GM19463 (cell line): ENCODE data around the gene MAJIN.
"Not testable (repeated sequence)": the region's sequence is repeated elsewhere in the genome, so short reads cannot be mapped to it uniquely, and the experiment has no call there.

Source experiments
- ATAC-seq: cut with Tn5 transposase; IDR thresholded peaks from one replicate; pipeline ENCODE4 v1.9.1; 2021; ENCODE audit warnings: mild to moderate bottlenecking, moderate library complexity; ENCODE audit not compliant: unreplicated experiment

The MAJIN gene

DNA sequence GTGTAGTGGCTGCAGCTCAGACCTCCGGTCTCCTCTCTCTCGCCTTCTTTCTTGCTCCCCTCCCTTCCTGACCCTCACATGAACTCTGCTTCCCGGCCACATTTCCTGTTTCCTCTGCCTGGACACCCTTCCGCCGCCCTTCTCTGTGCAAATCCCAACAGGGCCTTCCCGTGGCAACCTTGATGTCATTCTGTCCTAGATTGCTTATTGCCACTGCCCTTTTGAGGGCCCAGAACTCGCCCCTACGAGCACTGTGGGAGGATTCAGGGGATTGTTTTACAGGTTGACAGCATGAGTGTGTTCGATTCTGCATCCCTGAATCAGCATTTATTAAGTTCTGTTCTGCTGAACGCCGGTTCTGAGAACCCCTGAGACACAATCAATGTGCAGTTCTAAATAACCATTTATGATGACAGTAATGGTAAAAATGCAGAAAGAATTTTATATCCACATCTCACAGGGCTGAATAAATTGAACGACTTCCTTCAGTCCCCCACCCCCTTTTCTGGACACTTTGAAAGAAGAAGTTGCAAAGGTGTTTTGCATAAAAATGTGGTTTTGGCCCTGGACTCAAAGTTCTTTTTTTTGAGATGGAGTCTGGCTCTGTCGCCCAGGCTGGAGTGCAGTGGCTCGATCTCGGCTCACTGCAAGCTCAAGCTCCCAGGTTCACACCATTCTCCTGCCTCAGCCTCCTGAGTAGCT is 18.5 kb upstream of the MAJIN start:
- no peak for ATAC-seq

DNA sequence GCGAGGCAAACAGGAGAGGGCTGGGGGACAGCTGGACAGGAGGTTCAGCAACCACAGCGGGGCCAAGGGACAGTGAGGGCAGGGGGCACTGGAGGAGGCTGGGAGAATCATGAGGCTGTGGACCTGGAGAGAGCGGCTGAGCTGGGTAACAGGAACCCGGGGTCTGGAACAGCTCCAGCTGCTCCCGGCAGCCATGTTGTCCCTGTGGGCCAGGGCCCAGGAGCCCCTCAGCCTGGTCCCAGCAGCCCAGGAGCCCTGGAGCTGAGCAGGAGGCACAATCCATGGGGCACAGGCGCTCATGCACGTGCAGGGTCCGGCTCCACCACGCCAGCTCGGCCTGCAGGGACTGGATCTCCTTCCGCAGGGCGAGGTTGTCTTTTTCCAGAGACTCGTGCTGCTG is 17.5 kb upstream of the MAJIN start:
- no peak for ATAC-seq

DNA sequence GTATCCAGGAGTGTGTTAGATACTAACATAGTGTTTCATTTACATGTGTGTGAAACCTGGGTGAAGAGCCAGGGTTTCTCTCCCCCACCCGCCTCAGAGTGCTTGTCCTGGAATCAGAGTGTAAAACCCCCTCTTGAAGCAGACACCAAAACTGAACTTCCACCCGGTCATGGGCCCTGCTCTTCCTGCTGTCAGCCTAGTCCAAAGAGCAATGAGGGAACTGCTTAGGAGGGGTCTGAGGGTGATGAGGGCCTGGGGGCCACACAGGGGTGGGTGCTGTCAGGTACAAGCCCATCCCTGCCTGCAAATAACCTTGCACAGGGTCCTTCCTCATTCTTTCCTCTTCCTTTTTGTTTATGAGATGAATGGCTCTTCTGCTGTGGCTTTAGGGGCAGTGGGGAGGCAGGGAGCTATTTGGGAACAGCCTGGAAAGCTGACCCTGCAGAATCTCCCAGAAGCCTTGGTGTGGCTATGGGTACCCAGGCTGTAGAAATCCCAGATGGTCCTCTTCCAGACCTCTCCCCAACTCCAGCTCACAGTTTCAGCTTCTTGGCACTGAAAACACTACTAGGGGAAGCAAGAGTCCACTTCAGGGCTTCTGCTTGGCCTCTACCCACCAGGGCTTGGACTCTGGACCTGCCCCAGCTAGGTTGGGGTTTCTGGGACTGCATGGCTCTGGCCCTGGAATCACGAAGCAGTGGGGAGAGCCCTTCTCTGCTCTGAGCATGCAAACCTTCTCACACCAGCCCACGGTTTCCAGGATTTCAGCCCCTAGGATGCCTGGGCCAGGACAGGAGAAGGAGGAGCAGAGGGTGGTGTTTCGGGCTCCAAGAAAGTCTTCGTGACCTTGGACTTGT is 16.3 kb upstream of the MAJIN start:
- ATAC-seq = no peak

DNA sequence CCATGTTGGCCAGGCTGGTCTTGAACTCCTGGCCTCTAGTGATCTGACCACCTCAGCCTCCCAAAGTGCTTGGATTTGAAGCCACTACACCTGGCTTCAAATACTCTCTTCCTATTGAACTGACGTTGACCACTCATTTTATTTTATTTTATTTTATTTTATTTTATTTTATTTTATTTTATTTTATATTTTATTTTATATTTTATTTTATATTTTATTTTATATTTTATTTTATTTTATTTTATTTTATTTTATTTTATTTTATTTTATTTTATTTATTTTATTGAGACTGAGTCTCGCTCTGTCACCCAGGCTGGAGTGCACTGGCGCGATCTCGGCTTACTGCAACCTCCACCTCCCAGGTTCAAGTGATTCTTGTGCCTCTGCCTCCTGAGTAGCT is 11.4 kb upstream of the MAJIN start:
- ATAC-seq = not testable (repeated sequence)

DNA sequence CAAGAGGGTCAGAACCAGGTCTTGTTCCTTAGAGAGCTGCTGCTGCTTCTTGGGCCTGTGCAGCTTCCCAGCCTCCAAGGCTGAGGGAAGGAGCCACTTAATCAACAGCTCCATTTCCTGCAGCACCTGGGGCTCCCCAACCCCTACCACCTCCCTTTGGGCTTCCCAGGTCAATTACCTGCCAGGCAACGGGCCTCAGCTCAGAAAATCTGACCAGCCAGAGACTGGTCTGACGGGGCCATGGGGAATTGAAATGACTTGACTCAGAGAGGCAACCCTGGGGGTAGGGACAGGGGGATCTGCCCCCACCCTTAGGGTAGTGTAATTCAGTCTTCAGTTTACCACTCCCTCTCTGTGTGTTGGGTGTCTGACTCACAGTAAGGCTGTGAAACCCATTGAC is 4.7 kb upstream of the MAJIN start:
- no peak for ATAC-seq

DNA sequence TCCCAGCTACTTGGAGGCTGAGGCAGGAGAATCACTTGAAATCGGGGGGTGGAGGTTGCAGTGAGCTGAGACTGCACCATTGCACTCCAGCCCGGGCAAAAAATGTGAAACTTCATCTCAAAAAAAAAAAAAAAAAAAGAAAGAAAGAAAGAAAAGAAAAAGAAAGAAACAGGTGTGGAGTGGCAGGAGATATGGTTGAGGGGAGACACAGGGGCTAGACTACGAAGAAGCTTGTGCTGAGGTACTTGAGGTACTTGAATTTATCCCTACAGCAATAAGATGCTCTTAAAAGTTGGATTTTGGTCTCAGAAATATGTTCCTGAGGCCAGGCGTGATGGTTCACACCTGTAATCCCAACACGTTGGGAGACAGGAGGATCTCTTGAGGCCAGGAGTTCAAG is 2.2 kb upstream of the MAJIN start:
- ATAC-seq = no peak

DNA sequence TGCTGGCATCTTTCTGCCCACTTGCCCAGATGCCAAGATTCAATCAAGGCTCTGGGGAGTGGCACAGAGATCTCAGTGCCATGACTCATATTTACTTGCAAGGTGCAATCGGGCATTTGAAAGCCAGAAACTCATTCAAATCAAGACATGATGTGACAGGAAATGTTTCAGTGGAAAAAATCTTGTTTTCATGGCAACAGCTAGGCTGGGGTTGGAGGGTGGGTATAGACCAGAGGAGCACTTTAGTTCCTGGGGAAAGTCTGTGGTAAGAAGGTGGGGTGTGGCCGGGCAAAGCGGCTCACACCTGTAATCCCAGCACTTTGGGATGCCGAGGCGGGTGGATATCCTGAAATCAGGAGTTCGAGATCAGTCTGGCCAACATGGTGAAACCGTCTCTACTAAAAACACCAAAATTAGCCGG is 1.2 kb downstream of the MAJIN start:
- ATAC-seq = no peak

DNA sequence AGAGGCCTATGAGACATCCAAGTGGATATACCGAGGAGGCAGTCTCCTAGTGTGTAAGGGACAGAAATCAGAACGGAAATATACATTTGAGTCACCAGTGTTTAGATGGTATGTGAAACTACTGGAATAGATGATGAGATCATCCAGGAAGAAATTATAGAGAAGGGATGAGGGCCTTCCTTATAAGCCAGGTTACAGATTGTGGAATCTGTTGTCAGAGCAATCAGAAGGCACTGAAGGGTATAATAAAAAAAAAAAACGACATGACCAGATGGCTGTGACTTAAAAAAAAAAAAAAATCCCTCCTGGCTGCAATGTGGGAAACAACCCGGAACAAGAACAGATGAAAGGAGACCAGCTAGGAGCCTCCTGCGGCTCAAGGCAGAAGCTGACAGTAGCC is 2.7 kb downstream of the MAJIN start:
- no peak for ATAC-seq

DNA sequence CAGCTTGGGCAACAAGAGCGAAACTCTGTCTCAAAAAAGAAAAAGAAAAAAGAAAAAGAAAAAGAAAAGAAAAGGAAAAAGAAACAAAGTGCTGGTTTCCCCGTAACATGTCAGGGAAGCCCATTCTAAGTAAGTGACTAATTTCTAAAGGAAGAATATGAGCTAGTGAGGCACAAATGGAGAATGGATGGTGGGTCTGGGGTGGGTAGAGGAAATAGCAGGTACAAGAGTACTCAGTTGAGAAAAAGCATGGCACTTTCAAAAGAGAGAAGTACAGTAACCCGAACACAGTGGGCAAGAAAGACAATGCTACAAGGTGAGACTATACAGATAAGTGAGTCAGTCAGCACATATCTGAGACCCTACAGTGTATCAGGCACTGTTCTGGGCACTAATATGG is 4.5 kb downstream of the MAJIN start:
- ATAC-seq = no peak

DNA sequence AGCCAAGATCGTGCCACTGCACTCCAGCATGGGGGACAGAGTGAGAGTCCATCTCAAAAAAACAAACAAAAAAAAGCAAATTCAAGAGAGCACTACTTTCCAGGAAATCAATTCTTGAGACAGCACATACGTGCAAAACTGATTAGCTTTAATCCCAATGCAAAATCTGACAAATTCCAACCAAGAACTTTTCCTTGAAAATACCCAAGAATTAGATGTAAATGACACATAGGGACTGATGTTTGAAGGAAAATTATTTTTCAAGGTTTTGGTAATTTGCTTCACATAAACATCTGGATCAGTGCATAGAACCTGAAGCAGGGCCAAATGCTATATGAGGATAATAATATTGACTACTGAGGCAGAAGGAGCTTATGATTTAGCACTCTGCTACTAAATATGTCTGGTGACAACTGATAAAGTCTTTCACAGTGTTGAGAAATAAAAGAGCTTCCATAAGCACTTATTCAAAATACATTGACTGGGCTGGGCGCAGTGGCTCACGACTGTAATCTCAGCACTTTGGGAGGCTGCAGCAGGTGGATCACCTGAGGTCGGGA is 8.8 kb downstream of the MAJIN start:
- no peak for ATAC-seq

DNA sequence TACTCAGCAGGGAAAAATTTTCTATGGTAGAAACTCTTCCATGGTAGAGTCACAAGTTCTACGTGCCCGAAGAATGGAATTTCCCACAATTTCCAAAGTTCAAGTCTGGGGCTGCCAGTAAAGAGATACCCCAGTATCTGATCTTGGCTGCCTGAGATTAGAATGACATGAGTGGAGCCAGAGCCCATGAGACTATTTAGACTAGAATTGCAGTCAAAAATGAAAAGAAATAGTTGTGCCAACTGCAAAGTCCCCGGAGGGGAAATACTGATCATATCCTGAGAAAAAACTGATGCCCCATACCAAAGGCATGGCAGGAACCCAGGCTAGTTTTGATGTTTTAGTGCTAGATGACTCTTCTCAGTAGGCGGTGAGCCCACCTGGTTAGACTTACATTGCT is 11.2 kb downstream of the MAJIN start:
- no peak for ATAC-seq

DNA sequence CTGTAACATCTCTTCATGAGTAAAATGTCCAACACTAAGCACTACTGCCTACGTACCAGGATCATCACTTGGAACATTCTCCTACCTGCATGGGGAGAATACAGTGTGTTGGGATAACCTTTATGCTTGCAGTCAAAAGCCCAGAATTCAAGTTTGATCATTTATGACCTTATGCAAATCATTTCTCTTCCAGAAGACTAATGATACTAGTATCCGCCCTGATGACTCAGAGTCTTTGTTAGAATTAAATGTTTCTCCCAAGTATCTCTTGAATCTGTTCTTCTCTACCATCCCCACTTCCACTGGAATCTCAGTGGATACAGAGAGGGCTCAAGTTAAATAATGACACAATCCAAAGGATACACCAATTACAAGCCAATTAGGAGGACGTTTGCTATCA is 12.4 kb downstream of the MAJIN start:
- ATAC-seq = no peak

DNA sequence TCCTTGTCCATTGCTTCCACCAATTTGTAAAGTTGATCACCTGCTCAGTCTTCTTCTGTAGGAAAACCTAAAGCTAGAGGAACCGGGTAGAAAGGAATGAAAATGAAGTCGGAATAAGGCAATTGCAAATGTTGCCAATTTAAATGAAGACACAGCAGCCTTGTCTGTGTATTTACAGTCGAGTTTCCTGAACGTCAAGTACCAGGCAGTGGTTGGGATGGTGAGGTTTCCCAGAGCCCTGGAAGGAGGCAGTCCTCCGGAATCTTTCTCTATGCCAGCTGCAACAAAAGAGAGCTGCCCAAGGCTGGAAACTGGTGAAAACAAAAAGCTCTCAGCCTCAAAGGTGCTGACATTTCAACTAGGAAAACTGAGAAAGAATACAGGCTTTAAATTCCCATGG is 17.7 kb downstream of the MAJIN start:
- ATAC-seq = no peak

DNA sequence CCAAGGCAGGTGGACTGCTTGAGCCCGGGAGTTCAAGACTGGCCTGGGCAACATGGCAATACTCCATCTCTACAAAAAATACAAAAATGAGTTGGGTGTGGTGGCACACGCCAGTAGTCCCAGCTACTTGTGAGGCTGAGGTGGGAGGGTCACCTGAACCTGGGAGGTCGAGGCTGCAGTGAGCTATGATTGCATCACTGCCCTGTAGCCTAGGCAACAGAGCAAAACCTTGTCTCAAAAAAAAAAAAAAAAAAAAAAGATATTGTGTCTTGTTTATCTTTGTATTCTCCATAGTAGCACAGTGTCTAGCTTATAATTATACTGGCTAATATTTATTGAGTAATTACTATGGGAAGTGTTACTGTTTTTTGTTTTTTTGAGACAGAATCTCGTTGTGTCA is 20.4 kb downstream of the MAJIN start:
- no peak for ATAC-seq

DNA sequence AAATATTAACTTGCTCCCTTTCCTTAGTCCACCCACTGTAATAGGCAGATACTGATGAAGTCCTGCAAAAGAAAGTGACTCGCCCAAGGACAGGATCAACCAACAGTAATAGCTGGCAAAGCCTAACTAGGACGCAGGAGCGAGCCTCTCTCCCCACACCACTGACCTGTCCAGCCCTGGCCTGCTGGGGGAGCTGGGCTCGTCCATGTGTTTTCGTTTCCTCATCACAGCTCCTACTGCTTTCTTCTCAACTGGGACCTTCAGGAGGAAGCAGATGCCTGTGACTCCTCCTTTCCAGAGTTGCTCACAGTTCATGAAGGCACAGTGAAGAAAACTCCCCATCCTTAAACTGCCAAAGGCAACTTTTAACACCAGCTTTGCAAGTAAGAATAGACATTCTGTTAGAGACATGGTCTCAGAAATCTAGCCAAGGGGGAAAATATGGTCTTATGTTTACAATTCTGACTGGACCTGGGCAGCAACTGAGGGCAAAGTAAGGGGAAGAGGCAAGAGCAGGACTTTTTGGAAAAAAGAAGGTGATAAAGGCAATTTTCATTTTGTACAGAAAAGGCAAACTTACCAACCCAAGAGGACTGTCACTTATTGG is 24.6 kb downstream of the MAJIN start:
- ATAC-seq = no peak

DNA sequence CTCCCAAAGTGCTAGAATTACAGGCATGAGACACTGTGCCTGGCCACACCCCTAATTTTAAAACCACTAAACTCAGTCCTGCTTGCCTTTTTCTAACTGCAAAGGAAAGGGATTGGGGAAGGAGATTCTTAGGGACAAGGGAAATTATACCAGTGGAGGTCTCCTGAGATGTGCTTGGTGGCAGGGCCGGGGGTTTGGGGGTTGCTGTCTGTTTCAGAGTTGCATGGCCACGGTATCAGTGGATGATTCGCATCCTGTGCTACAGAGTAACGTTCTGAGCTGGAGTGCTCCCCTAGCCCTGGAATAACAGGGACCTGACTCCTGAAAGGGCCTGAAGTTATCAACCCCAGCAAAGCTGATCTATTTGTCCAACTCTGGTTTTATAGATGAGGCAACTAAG is 35.4 kb downstream of the MAJIN start:
- no peak for ATAC-seq

DNA sequence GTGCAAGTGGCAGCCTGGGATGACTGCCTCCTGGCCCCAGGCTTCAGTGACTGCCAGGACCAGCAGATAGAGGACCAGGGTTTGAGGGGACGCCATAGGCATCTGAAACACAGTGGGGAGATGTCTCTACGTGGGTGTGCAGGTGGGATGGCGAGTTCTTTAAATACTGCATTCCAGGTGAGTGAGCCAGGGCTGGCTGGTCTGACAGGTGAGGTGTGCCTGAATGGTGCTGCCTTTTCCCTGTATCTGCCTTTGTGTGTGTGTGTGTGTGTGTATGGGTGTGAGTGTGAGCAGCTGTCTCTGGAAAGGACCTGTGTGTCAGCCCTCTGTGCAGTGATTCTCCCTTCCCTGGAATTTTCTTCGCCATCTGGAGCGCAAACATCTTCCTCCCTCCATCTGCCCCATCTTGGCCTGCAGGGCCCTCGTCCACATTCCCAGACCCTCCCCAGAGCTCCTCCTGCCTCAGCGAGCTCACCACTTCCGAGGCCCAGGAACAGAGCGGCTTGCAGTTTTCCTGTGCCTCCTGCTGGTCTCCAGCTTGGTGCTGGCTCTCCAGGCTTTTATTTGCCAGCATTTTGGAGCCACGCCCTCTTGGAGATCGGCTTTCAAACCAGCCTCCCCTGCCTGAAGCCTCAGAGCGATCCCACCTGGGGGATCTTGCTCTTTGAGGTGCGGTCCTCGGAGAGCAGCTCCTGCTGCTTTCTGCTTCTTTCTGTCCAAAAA is 36.4 kb downstream of the MAJIN start, which contains the start of gene GPHA2:
Gene GPHA2 (minus strand): TSS at position 535 of the 723 bp plus-strand sequence. CDS start 433 bp downstream, at position 102.
- no peak for ATAC-seq

DNA sequence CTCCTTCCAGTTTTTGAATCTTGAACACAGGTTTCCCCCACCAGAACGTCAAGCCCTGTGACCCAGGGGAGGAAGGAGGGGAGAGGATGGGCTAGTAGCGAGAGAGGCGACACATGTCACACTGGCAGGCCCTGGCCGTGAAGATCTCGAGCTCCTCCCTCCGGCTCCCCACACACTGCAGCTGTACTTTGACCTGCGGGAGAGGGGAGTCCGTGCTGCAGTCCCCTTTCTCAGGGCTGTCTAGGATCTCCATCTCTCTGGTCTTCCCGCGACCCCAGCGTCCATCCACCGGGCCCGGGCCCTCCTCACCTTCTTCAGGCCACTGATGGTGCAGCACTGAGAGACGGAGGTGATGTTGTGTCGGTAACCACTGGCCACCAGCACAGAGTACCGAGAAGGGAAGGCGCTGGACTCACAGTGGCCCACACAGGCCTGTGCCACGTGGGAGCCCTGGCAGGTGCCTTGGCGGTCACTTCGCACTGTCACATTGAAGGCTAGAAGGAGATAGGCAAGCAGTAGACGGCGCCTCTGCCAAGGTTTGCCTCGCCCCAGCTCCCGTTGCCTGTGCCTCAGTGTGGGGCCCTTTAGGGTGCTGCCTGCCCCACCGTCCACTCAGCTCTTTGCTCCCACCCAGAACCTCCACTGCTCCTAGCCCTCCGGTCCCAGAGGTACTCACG is 37.1 kb downstream of the MAJIN start:
- no peak for ATAC-seq

DNA sequence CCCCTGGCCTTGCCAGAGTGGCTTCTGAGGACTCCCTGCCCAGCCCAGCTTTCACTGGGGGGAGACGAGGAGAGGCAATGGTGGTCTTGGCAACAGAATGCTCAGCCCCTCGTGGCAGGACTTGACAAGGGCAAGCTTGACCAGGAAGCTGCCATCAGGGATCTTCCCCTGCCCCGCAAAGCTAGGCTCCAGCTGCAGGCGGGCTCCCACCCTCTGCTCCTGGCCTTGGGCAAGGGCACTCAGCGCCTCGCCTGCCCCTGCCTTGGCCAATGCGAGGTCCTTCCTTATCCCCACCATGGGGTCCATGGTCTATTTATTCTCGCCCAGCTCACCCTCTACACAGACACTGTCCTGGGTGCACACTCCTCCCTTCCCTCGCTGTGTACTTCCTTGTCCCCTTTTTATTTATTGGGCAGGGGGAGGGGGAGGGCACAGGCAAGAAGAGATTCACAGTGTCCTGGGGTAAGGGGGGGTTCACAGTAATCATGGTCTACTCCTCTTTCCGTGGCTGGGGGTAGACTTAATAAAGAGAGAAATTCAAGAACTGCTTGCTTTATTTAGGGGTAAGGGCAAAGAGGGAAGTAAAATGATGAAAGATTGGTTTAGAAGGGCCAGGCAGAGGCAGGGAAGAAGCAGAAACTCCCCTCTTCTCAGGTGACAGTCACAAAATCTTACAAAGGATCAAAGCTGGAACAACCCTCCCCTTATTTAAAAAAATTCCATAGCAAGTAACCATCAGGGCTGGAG is 37.8 kb downstream of the MAJIN start:
- ATAC-seq = no peak
